B cell (primary cell): Measurements from ENCODE around the gene ITLN1. TPM values are rescaled to one million over a fixed set of nuclear protein-coding genes. Genes with fewer than 3 reads are reported as not detected.
"Not testable (repeated sequence)": the region's sequence is repeated elsewhere in the genome, so short reads cannot be mapped to it uniquely, and the experiment has no call there.

Source experiments
- ATAC-seq: fragments of 200-7000 bp; cut with Tn5 transposase; one replicate; pipeline ENCODE4 v1.10.0; 2021; ENCODE audit warnings: low read depth, mild to moderate bottlenecking, moderate number of reproducible peaks, moderate library complexity
- CTCF ChIA-PET: fragments of 350-600 bp; sonication (Branson Sonifier 250); formaldehyde crosslinking; loops from one replicate; lab custom pipeline; 2021; ENCODE audit warnings: antibody characterized with exemption, inconsistent platforms; lab: Charles Lee
- POLR2A ChIA-PET: fragments of 350-600 bp; sonication (Branson Sonifier 250); formaldehyde crosslinking; loops from one replicate; lab custom pipeline; 2021; ENCODE audit warnings: antibody characterized with exemption; lab: Charles Lee
- DNase-seq: peaks from one replicate; pipeline ENCODE4 v3.0.0; 2013
- H2AFZ ChIP-seq: 2 replicates; pipeline ENCODE4 v1.6.1; 2012; ENCODE audit warnings: mild to moderate bottlenecking, low read depth, low read length; ENCODE audit not compliant: insufficient read depth, poor library complexity, severe bottlenecking
- H3K27ac ChIP-seq, 2 donors: 1 replicate in 1 of 2; 2 replicates in 1 of 2; pipeline ENCODE4 v1.5.1; 2012 to 2013; ENCODE audit warnings: low read length in 2 of 2, mild to moderate bottlenecking in 2 of 2, moderate library complexity in 1 of 2
- H3K27me3 ChIP-seq, 4 experiments: fragments of 200-600 bp in 1 of 4; sonication (generic) in 1 of 4; replicated peaks in 1 of 4; 1 replicate in 2 of 4; 2 replicates in 2 of 4; pipeline versions ENCODE4 v1.6.1 to v1.7.0; 2013 to 2016; ENCODE audit warnings: low read length in 3 of 4, mild to moderate bottlenecking in 2 of 4, mixed read lengths in 1 of 4, moderate library complexity in 1 of 4; ENCODE audit not compliant: insufficient read depth in 4 of 4, control insufficient read depth in 3 of 4; ENCODE audit errors: control extremely low read depth in 1 of 4
- H3K36me3 ChIP-seq, 2 experiments: replicated peaks in 1 of 2; 1 replicate in 1 of 2; 2 replicates in 1 of 2; pipeline versions ENCODE4 v1.6.1 to v1.7.1; 2013; ENCODE audit warnings: low read length in 1 of 2; ENCODE audit not compliant: insufficient read depth in 2 of 2, control insufficient read depth in 1 of 2; ENCODE audit errors: control extremely low read depth in 1 of 2, extremely low read depth in 1 of 2
- H3K4me1 ChIP-seq, 2 donors: fragments of 200-600 bp in 1 of 2; sonication (generic) in 1 of 2; 1 replicate in 1 of 2; 2 replicates in 1 of 2; pipeline versions ENCODE4 v1.5.1 to v1.6.1; 2013 to 2017; ENCODE audit warnings: low read length in 2 of 2; ENCODE audit not compliant: control insufficient read depth in 2 of 2, insufficient read depth in 2 of 2
- H3K4me2 ChIP-seq: replicated peaks from 2 replicates; pipeline ENCODE3; 2012; ENCODE audit warnings: mild to moderate bottlenecking, low read depth, low read length; ENCODE audit not compliant: poor library complexity, severe bottlenecking
- H3K4me3 ChIP-seq, 5 experiments: fragments of 200-600 bp in 1 of 5; sonication (generic) in 1 of 5; 1 replicate in 3 of 5; 2 replicates in 2 of 5; pipeline versions ENCODE4 v1.5.1 to v1.7.0; 2011 to 2016; ENCODE audit warnings: low read length in 4 of 5, mild to moderate bottlenecking in 4 of 5, low read depth in 2 of 5, control low read depth in 1 of 5, moderate library complexity in 1 of 5; ENCODE audit not compliant: insufficient read depth in 1 of 5; ENCODE audit errors: control extremely low read depth in 1 of 5, extremely low read depth in 1 of 5
- H3K79me2 ChIP-seq: fragments of 200-600 bp; sonication (generic); one replicate; pipeline ENCODE4 v1.6.0; 2016; ENCODE audit warnings: low read length; ENCODE audit not compliant: control insufficient read depth, insufficient read depth
- H3K9ac ChIP-seq: fragments of 200-600 bp; sonication (generic); 2 replicates; pipeline ENCODE4 v1.6.1; 2017; ENCODE audit warnings: mild to moderate bottlenecking, low read length, moderate library complexity
- H3K9me3 ChIP-seq, 3 donors: one replicate each; pipeline versions ENCODE4 v1.6.1 to v1.7.1; 2013; ENCODE audit warnings: low read length in 2 of 3; ENCODE audit not compliant: control insufficient read depth in 2 of 3, insufficient read depth in 1 of 3; ENCODE audit errors: control extremely low read depth in 1 of 3
- H4K20me1 ChIP-seq: 2 replicates; pipeline ENCODE4 v1.6.0; 2012; ENCODE audit warnings: mild to moderate bottlenecking, low read length; ENCODE audit not compliant: insufficient read depth, control insufficient read depth, poor library complexity, severe bottlenecking
- H3K27ac Mint-ChIP-seq: one replicate; pipeline ENCODE4 v1.8.0; 2021; ENCODE audit warnings: mixed read lengths
- H3K27me3 Mint-ChIP-seq: one replicate; pipeline ENCODE4 v1.8.0; 2021; ENCODE audit warnings: mixed read lengths
- H3K4me1 Mint-ChIP-seq: one replicate; pipeline ENCODE4 v1.8.0; 2021; ENCODE audit warnings: mixed read lengths
- H3K4me3 Mint-ChIP-seq: one replicate; pipeline ENCODE4 v1.8.0; 2021; ENCODE audit warnings: mixed read lengths
- H3K9me3 Mint-ChIP-seq: one replicate; pipeline ENCODE4 v1.8.0; 2022; ENCODE audit warnings: mixed read lengths; ENCODE audit not compliant: insufficient read depth
- CTCF ChIP-seq: fragments of 200-600 bp; IDR thresholded peaks from one replicate; pipeline ENCODE4 v1.8.0; 2022; ENCODE audit warnings: antibody characterized with exemption, mild to moderate bottlenecking
- EZH2 ChIP-seq: IDR thresholded peaks from 2 replicates; pipeline ENCODE4 v1.6.1; 2012; ENCODE audit warnings: borderline replicate concordance, low read depth, mild to moderate bottlenecking, moderate library complexity, low read length; ENCODE audit not compliant: insufficient read depth, poor library complexity, severe bottlenecking
- WGBS: methylation state at CpG from one replicate; pipeline ENCODE4 v1.1.5; 2013; ENCODE audit warnings: missing lambda C conversion rate; ENCODE audit not compliant: insufficient coverage; 5-methylcytosine and 5-hydroxymethylcytosine counted together
- intact Hi-C: fragments of 100-400 bp; cut with micrococcal nuclease; formaldehyde crosslinking; loops from one replicate; pipeline ENCODE4 v1.10.0; 2022
- polyA plus RNA-seq: library from polyadenylated mRNA; depleted of rRNA; stranded (reverse); fragments of >200 nt; gene quantifications from 2 replicates; pipeline ENCODE4 v1.2.3, GENCODE V29; 2012
- total RNA-seq, 2 donors: library from RNA; stranded (reverse); fragments of 120-200 nt in 1 of 2; gene quantifications; 1 replicate in 1 of 2; 2 replicates in 1 of 2; pipeline versions ENCODE4 v1.2.3 to v1.2.4, GENCODE V29; 2013 to 2022

Gene ITLN1
- total and polyA plus RNA-seq, 2 donors (not counting 1 experiment from before 2014, with no cell fraction given): not detected

GRCh38 chr1:160876311-160876710 lies 8.7 kb downstream of the ITLN1 start:
- H3K79me2 ChIP-seq: no peaks in the 10 kb centered on the region
- H3K4me3 ChIP-seq: no peak overlapping the region
- ATAC-seq (no peak), DNase-seq (no peak)
- no peak overlapping the region for H2AFZ ChIP-seq
- ChIA-PET CTCF (interaction anchor here (1.1 to 1.5 kb wide), 2 partner anchors 12 to 32 kb away, joined by 3 read pairs; no protein-coding TSS in a partner anchor), POLR2A (no interaction called here)
- no peaks in the 10 kb centered on the region for H3K9me3 ChIP-seq
- no peaks in the 10 kb centered on the region for H4K20me1 ChIP-seq
- no peak overlapping the region for H3K9ac ChIP-seq
- peaks cover 10% of the 10 kb centered on the region for H3K4me1 Mint-ChIP-seq
- WGBS: no CpG with 5 or more reads among the region's 5 CpGs
- H3K36me3 ChIP-seq: no peaks in the 10 kb centered on the region
- no peak overlapping the region for H3K4me2 ChIP-seq
- intact Hi-C loops: no loop called here
- H3K27me3 ChIP-seq: no peaks in the 10 kb centered on the region
- no peak overlapping the region for H3K27ac Mint-ChIP-seq
- no peak for TF ChIP-seq EZH2
- TF ChIP-seq CTCF: no peak
- H3K27me3 Mint-ChIP-seq: peaks cover 6% of the 10 kb centered on the region
- no peaks in the 10 kb centered on the region for H3K4me1 ChIP-seq
- no peak overlapping the region for H3K4me3 Mint-ChIP-seq
- H3K27ac ChIP-seq: no peak overlapping the region
- no peaks in the 10 kb centered on the region for H3K9me3 Mint-ChIP-seq

GRCh38 chr1:160875591-160875990 lies 9.4 kb downstream of the ITLN1 start:
- H3K27ac ChIP-seq, H3K4me3 ChIP-seq, H2AFZ ChIP-seq, H3K9me3 Mint-ChIP-seq, H4K20me1 ChIP-seq, H3K9ac ChIP-seq, H3K36me3 ChIP-seq, ATAC-seq, H3K27ac Mint-ChIP-seq, POLR2A ChIA-PET, DNase-seq, H3K4me2 ChIP-seq, H3K79me2 ChIP-seq, H3K4me1 ChIP-seq, H3K9me3 ChIP-seq, H3K4me3 Mint-ChIP-seq, H3K27me3 ChIP-seq, H3K27me3 Mint-ChIP-seq, intact Hi-C loops: not testable (repeated sequence)
- CTCF ChIA-PET: interaction anchor here (1.6 kb wide), 1 partner anchor 38 kb away, joined by 5 read pairs; no protein-coding TSS in a partner anchor
- peaks cover 10% of the 10 kb centered on the region for H3K4me1 Mint-ChIP-seq
- WGBS: 100% methylated on average over 1 of the region's 4 CpGs
